ENCODE results near the gene ALPK3.
A peak's percentile ranks its signal among the peaks of the same experiment; 100 is the strongest.

The ALPK3 gene

GRCh38 chr15:84898761-84899160, 81.6 kb downstream of the ALPK3 start:
- DNase-seq, result no peak

- no peak for DNase-seq
These were observed 82.6 kb downstream of the ALPK3 start for GRCh38 chr15:84899750-84900149.

GRCh38 chr15:84901540-84901939, 84.4 kb downstream of the ALPK3 start:
- DNase-seq, result no peak

- no peak for DNase-seq
These were observed 86.6 kb downstream of the ALPK3 start for GRCh38 chr15:84903751-84904150.

- no peak for DNase-seq
These were observed 87.3 kb downstream of the ALPK3 start for GRCh38 chr15:84904419-84904818.

GRCh38 chr15:84905016-84905916, 88.1 kb downstream of the ALPK3 start:
- no peak for DNase-seq

- DNase-seq, result no peak
These were observed 90.6 kb downstream of the ALPK3 start for GRCh38 chr15:84907731-84908130.

GRCh38 chr15:84908564-84908963, 91.4 kb downstream of the ALPK3 start:
- no peak for DNase-seq

- no peak for DNase-seq
These were observed 91.9 kb downstream of the ALPK3 start for GRCh38 chr15:84909029-84909428.

- no peak for DNase-seq
These were observed 92.6 kb downstream of the ALPK3 start for GRCh38 chr15:84909782-84910181.

- DNase-seq, result no peak
These were observed 93.9 kb downstream of the ALPK3 start for GRCh38 chr15:84910928-84911623.

GRCh38 chr15:84911879-84912660, 94.9 kb downstream of the ALPK3 start:
- DNase-seq, result no peak

GRCh38 chr15:84913360-84913723, 96.2 kb downstream of the ALPK3 start:
- no peak for DNase-seq

GRCh38 chr15:84914351-84914750, 97.2 kb downstream of the ALPK3 start:
- DNase-seq, result no peak

- DNase-seq, result peak in 1 of 2 experiments; percentile 23
These were observed 97.9 kb downstream of the ALPK3 start for GRCh38 chr15:84914909-84915605.

- no peak for DNase-seq
These were observed 98.4 kb downstream of the ALPK3 start for GRCh38 chr15:84915606-84915958.

GRCh38 chr15:84917452-84917851, 100.3 kb downstream of the ALPK3 start:
- DNase-seq, result no peak

- DNase-seq, result no peak
These were observed 102.0 kb downstream of the ALPK3 start for GRCh38 chr15:84919106-84919667.

GRCh38 chr15:84921121-84921520, 104.0 kb downstream of the ALPK3 start:
- DNase-seq, result no peak

- DNase-seq, result no peak
These were observed 105.4 kb downstream of the ALPK3 start for GRCh38 chr15:84922530-84922929.
